Bronchial epithelial cell (primary cell): ENCODE data around the gene NR2F1-AS1. TPM values are rescaled to one million over a fixed set of nuclear protein-coding genes. Genes with fewer than 3 reads are reported as not detected.
A peak's percentile ranks its signal among the peaks of the same experiment; 100 is the strongest.

ENCODE experiments used
- DNase-seq: peaks from one replicate; pipeline ENCODE4 v3.0.0-alpha.2; 2010; ENCODE audit warnings: low read depth
- FAIRE-seq: peaks from 2 replicates; lab custom pipeline; 2011; peaks lifted over from hg19 to GRCh38; lab: Jason Lieb, UNC
- H3K27me3 ChIP-seq: 2 replicates; pipeline ENCODE4 v1.5.1; 2011; ENCODE audit warnings: low read length; ENCODE audit not compliant: control insufficient read depth, insufficient read depth
- H3K36me3 ChIP-seq: 2 replicates; pipeline ENCODE4 v1.5.1; 2011; ENCODE audit warnings: low read length; ENCODE audit not compliant: control insufficient read depth, insufficient read depth
- H3K4me3 ChIP-seq: 2 replicates; pipeline ENCODE4 v1.5.1; 2011; ENCODE audit warnings: mild to moderate bottlenecking, low read depth, low read length, control low read depth
- total RNA-seq: library from RNA; depleted of rRNA; stranded (reverse); fragments of >200 nt; gene quantifications from 2 replicates; pipeline ENCODE4 v1.2.1, GENCODE V29; 2014
- TF ChIP-seq, protein P1 (sequence below): IDR thresholded peaks from 2 replicates; pipeline ENCODE4 v1.5.1; 2011; ENCODE audit warnings: mild to moderate bottlenecking, moderate library complexity, low read length, control low read depth, inconsistent platforms; ENCODE audit not compliant: insufficient read depth, severe bottlenecking

Gene NR2F1-AS1
- total RNA-seq, 1 donor from 2014 or later: 1.1 TPM

DNA sequence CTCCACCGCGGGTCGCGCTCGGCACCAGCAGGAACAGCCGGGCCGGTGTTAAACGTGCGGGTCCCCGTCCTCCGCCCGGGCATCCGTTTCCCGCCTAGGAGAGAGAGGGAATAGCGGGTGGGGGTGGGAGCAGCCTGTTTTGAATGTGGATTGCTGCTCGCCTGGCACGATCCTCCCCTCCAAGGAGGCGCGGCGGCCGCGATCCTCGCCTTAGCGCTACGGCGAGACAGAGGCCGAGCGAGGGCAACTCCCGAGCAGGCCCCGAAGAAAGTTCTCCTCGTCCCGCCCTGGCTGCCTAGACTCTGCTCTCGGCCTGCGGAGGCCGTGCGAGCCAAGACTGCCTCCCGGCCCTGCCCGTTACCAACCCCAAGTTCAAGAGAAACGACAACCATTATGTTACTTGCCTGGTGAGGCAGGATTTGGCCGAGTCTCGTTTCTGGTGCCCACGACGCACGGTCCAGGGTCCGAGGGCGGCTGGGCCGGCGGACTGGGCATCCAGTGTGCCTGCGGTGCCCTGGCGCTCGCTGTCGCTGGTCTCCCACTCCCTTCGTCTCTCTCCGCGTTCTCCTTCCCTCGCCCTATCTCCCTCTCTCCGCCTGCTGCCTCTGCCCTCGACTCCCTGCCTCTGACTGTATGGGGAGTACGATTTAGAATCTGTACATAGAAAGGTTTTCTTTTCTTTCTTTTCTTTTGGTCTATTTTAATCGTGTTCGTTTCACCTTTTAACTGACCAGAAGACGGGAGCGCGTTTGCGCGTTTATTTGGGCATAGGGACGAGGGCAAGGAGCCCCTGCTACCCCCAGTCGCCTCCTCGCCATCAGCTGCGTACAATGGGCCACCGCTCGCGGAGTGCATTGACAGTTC is 724 bp downstream of the NR2F1-AS1 start:
- TF ChIP-seq, protein P1, sequence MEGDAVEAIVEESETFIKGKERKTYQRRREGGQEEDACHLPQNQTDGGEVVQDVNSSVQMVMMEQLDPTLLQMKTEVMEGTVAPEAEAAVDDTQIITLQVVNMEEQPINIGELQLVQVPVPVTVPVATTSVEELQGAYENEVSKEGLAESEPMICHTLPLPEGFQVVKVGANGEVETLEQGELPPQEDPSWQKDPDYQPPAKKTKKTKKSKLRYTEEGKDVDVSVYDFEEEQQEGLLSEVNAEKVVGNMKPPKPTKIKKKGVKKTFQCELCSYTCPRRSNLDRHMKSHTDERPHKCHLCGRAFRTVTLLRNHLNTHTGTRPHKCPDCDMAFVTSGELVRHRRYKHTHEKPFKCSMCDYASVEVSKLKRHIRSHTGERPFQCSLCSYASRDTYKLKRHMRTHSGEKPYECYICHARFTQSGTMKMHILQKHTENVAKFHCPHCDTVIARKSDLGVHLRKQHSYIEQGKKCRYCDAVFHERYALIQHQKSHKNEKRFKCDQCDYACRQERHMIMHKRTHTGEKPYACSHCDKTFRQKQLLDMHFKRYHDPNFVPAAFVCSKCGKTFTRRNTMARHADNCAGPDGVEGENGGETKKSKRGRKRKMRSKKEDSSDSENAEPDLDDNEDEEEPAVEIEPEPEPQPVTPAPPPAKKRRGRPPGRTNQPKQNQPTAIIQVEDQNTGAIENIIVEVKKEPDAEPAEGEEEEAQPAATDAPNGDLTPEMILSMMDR: no peak
- Histone ChIP-seq H3K36me3 (no peaks in the 10 kb centered on the region), H3K27me3 (peaks cover 4% of the 10 kb centered on the region), H3K4me3 (peak overlapping the region; percentile 42)
- no peak for FAIRE-seq
- DNase-seq: no peak

DNA sequence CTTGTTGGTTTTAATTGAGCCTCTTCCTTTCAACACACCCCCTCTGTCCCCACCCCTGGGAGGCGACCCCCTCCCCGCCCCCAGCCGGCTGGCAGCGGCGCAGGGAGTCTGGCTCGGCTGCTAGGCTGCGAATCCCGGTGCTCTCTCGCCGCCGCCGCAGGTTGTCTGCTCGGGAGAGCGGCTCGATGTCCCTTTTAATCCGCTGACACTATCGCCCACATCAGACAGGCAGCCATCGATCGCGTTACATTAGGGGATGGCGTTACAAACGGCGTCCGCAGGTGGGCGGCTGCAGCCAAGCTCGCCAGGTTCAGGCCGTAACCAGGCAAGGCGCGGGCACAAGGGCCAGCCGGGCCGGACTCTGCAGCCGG is 1.3 kb downstream of the NR2F1-AS1 start:
- H3K4me3 ChIP-seq: peak overlapping the region; percentile 42
- H3K36me3 ChIP-seq: no peaks in the 10 kb centered on the region
- FAIRE-seq (no peak), DNase-seq (no peak)
- H3K27me3 ChIP-seq: peaks cover 2% of the 10 kb centered on the region
- TF ChIP-seq, protein P1: no peak

DNA sequence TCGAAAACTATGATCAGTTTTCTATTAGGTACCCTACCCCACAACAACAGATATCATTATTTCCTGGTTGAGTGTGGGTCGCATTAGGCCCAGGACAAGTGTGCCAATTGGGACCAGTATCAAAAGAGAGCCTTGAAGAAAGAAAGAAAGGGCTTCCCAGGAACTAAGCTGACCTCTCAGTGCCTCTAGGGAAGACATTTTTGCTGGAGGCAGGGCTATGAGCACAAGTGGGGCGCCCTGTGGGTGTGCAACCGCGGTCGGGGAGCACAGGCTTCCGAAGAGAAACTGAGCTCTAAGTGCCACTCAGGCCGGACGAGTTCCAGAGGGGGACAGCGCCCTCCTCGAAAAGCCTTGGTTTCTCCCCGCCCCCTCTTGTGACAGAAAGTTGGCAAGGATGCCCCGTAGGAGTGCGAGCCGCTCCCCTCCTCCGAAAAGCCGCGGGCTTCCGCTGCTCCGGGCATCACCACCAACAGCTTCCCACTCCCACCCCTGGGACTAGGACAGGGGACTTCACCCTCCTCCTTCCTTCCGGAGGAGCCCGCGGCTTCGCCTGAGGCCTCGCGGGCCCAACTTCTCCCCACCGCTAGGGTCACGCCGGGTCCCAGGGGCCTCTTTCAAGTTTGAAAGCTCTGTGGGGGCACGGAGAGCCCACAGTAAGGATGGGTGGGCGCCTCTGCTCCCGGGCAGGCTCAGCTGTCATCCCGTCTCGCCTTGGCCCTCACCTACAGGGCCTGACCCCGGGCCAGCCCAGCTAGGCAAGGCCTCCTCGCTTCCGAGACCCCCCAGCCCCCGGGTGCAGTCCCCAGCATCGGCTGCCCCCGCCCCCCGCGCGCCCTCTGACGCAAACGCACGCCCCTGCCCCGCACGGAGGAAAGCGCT is 2.0 kb downstream of the NR2F1-AS1 start:
- TF ChIP-seq, protein P1: no peak
- H3K4me3 ChIP-seq: peak overlapping the region; percentile 42
- peaks cover 2% of the 10 kb centered on the region for H3K27me3 ChIP-seq
- no peaks in the 10 kb centered on the region for H3K36me3 ChIP-seq
- FAIRE-seq (no peak), DNase-seq (no peak)

DNA sequence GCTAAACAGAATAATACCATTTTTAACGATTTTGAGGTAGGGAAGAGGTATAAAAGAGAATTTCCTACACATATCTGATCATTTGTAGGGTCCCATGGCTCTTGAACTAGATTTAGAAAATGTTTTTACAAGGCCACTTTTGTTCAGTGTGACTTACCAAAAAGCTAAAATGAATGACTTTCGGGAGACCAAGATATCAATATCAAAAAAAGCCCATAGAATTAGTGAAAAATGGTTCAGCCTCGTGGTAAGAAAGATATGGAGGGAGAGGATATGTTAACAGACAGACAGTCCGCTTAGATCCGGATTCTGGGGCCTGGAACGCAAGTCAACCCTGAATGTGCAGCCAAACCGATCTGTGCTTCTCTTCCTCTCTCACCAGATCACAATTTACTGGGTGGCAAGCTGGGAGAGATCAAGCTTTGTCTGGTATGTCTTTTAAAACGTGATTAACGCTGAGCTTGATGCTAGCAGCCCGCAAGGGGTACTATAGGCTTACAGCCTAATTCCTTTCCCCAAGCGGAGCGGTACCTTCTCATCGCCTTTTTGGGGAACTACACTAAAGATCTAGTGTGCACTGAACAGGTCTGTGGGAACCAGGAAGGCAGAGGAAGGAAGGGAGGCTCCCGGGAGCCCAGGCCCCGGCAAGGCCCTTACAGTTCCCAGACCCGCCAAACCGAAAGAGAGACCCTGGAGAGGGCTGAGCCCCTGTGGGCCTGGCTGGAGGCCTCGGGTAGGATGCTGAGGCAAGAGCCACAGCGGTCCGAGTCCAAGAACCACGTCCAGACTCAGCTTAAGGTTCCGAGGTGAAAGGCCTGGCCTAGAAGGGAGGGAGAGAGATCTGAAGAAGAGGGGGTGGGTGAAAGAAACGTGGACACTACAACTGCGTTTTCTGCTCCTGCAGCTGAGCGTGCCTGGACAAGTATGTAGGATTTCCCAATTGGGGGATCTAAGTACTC is 2.9 kb downstream of the NR2F1-AS1 start:
- DNase-seq: peak; percentile 25
- no peaks in the 10 kb centered on the region for H3K36me3 ChIP-seq
- H3K27me3 ChIP-seq: peaks cover 3% of the 10 kb centered on the region
- TF ChIP-seq, protein P1: no peak
- no peak for FAIRE-seq
- H3K4me3 ChIP-seq: no peak overlapping the region
